Activated T-cell treated with anti-CD3 and anti-CD28 coated beads for 1 hour (primary cell): ENCODE measurements around the gene NEDD4L.
A peak's percentile ranks its signal among the peaks of the same experiment; 100 is the strongest.

Source experiments
- DNase-seq: peaks from one replicate; pipeline ENCODE4 v3.0.0-alpha.2; 2020; ENCODE audit warnings: low read depth

Gene NEDD4L

GRCh38 chr18:58297198-58297597, 253.2 kb downstream of the NEDD4L start:
- no peak for DNase-seq

GRCh38 chr18:58298251-58299134, 254.5 kb downstream of the NEDD4L start:
- DNase-seq: no peak

GRCh38 chr18:58299135-58299473, 255.1 kb downstream of the NEDD4L start:
- DNase-seq: no peak

GRCh38 chr18:58299936-58300335, 255.9 kb downstream of the NEDD4L start:
- no peak for DNase-seq

- DNase-seq: no peak
Measured at GRCh38 chr18:58300867-58301266, 256.8 kb downstream of the NEDD4L start.

GRCh38 chr18:58302811-58303210, 258.8 kb downstream of the NEDD4L start:
- DNase-seq: no peak

GRCh38 chr18:58303363-58303762, 259.3 kb downstream of the NEDD4L start:
- DNase-seq: no peak

- DNase-seq: no peak
Measured at GRCh38 chr18:58305792-58306191, 261.8 kb downstream of the NEDD4L start.

GRCh38 chr18:58307441-58307840, 263.4 kb downstream of the NEDD4L start:
- DNase-seq: no peak

GRCh38 chr18:58308463-58308862, 264.4 kb downstream of the NEDD4L start:
- no peak for DNase-seq

- no peak for DNase-seq
Measured at GRCh38 chr18:58309099-58309498, 265.1 kb downstream of the NEDD4L start.

GRCh38 chr18:58309610-58310239, 265.7 kb downstream of the NEDD4L start:
- no peak for DNase-seq

GRCh38 chr18:58310517-58310916, 266.5 kb downstream of the NEDD4L start:
- DNase-seq: peak; percentile 16

GRCh38 chr18:58311390-58311789, 267.4 kb downstream of the NEDD4L start:
- DNase-seq: no peak

GRCh38 chr18:58313491-58314032, 269.5 kb downstream of the NEDD4L start:
- DNase-seq: no peak

GRCh38 chr18:58314284-58314683, 270.3 kb downstream of the NEDD4L start:
- DNase-seq: no peak

GRCh38 chr18:58315041-58315440, 271.0 kb downstream of the NEDD4L start:
- no peak for DNase-seq

- no peak for DNase-seq
Measured at GRCh38 chr18:58315739-58316215, 271.8 kb downstream of the NEDD4L start.

- DNase-seq: no peak
Measured at GRCh38 chr18:58316396-58317342, 272.6 kb downstream of the NEDD4L start.

- DNase-seq: no peak
Measured at GRCh38 chr18:58319719-58320118, 275.7 kb downstream of the NEDD4L start.

GRCh38 chr18:58320907-58321561, 277.0 kb downstream of the NEDD4L start:
- DNase-seq: no peak
